GM12878 (cell line): ENCODE results near the gene AANAT. TPM values are rescaled to one million over a fixed set of nuclear protein-coding genes. Genes with fewer than 3 reads are reported as not detected.

Experiments used
- ATAC-seq: fragments of 200-7000 bp; cut with Tn5 transposase; 3 replicates; pipeline ENCODE4 v1.9.1; 2020; ENCODE audit warnings: mild to moderate bottlenecking, moderate library complexity
- BruUV-seq: library from RNA; stranded (reverse); fragments of 400-500 nt; replicated peaks from 2 replicates; lab custom pipeline; 2021; lab: Mats Ljungman, UMichigan
- CTCF ChIA-PET: fragments of 300-600 bp; sonication (Branson Sonifier 250); formaldehyde crosslinking; extraction: SDS; loops from one replicate; lab custom pipeline; 2021; ENCODE audit warnings: inconsistent platforms; lab: Yijun Ruan, JAX
- POLR2A ChIA-PET: fragments of 350-600 bp; formaldehyde crosslinking; extraction: SDS; loops from one replicate; lab custom pipeline; 2021; ENCODE audit warnings: inconsistent platforms; lab: Charles Lee
- RAD21 ChIA-PET: fragments of 300-600 bp; sonication (Branson Sonifier 250); formaldehyde crosslinking; loops from one replicate; lab custom pipeline; 2023; ENCODE audit warnings: antibody characterized with exemption; ENCODE audit not compliant: unreplicated experiment; lab: Charles Lee
- SMC1A ChIA-PET: fragments of 300-600 bp; sonication (Branson Sonifier 250); formaldehyde crosslinking; loops from one replicate; lab custom pipeline; 2023; ENCODE audit not compliant: unreplicated experiment, uncharacterized antibody; lab: Charles Lee
- DNase-seq: peaks from one replicate; pipeline ENCODE4 v3.0.0-alpha.2; 2011; ENCODE audit warnings: low read depth, low spot score
- FAIRE-seq: peaks from 3 replicates; lab custom pipeline; 2011; peaks lifted over from hg19 to GRCh38; lab: Jason Lieb, UNC
- H2AFZ ChIP-seq: 2 replicates; pipeline ENCODE4 v1.6.0; 2011; ENCODE audit warnings: low read depth, low read length, control low read depth; ENCODE audit not compliant: control insufficient read depth
- H3K27ac ChIP-seq: 2 replicates; pipeline ENCODE4 v1.5.1; 2011; ENCODE audit warnings: control low read depth; ENCODE audit not compliant: control insufficient read depth, insufficient read depth
- H3K27me3 ChIP-seq, 2 experiments: replicated peaks in 1 of 2; 2 replicates each; pipeline versions ENCODE4 v1.6.0 to v1.6.1; 2011; ENCODE audit warnings: low read length in 1 of 2; ENCODE audit not compliant: control insufficient read depth in 2 of 2, insufficient read depth in 2 of 2
- H3K36me3 ChIP-seq, 2 experiments: 2 replicates each; pipeline ENCODE4 v1.5.1; 2011; ENCODE audit warnings: low read length in 1 of 2; ENCODE audit not compliant: control insufficient read depth in 2 of 2, insufficient read depth in 2 of 2
- H3K4me1 ChIP-seq: 2 replicates; pipeline ENCODE4 v1.6.1; 2011; ENCODE audit warnings: mild to moderate bottlenecking, low read length, moderate library complexity, mixed read lengths; ENCODE audit not compliant: control insufficient read depth, insufficient read depth
- H3K4me2 ChIP-seq: 2 replicates; pipeline ENCODE4 v1.6.0; 2011; ENCODE audit warnings: control low read depth; ENCODE audit not compliant: control insufficient read depth, insufficient read depth
- H3K4me3 ChIP-seq: fragments of 200-600 bp; sonication (generic); 2 replicates; pipeline ENCODE4 v1.5.1; 2016
- H3K79me2 ChIP-seq: 2 replicates; pipeline ENCODE4 v1.6.0; 2011; ENCODE audit warnings: low read length; ENCODE audit not compliant: control insufficient read depth, insufficient read depth
- H3K9ac ChIP-seq: 2 replicates; pipeline ENCODE4 v1.8.0; 2011; ENCODE audit warnings: low read length, control low read depth, mixed read lengths; ENCODE audit not compliant: control insufficient read depth, insufficient read depth
- H3K9me3 ChIP-seq: replicated peaks from 3 replicates; pipeline ENCODE4 v1.5.1; 2011; ENCODE audit warnings: mild to moderate bottlenecking, low read length; ENCODE audit not compliant: control insufficient read depth, insufficient read depth
- H4K20me1 ChIP-seq: 2 replicates; pipeline ENCODE4 v1.6.0; 2011; ENCODE audit not compliant: control insufficient read depth, insufficient read depth
- ATF7 ChIP-seq: fragments of 450-650 bp; IDR thresholded peaks from 2 replicates; pipeline ENCODE4 v1.6.1; 2016; ENCODE audit warnings: low read depth, mild to moderate bottlenecking
- CREB1 ChIP-seq: IDR thresholded peaks from 2 replicates; pipeline ENCODE4 v1.6.1; 2012; ENCODE audit warnings: low read depth, mild to moderate bottlenecking, inconsistent platforms
- IKZF2 ChIP-seq, 2 experiments: fragments of 450-650 bp; IDR thresholded peaks; 2 replicates each; pipeline ENCODE4 v1.6.1; 2017; ENCODE audit warnings: mild to moderate bottlenecking in 2 of 2, moderate library complexity in 2 of 2
- NFIC ChIP-seq: IDR thresholded peaks from 2 replicates; pipeline ENCODE4 v1.6.1; 2012; ENCODE audit warnings: low read depth, mild to moderate bottlenecking, inconsistent platforms, low read length, moderate library complexity
- NFXL1 ChIP-seq: fragments of 450-650 bp; IDR thresholded peaks from 2 replicates; pipeline ENCODE4 v1.6.1; 2017; ENCODE audit warnings: antibody characterized with exemption, mild to moderate bottlenecking, borderline replicate concordance
- RUNX3 ChIP-seq: IDR thresholded peaks from 2 replicates; pipeline ENCODE4 v1.6.1; 2012; ENCODE audit warnings: low read length, inconsistent platforms
- WRNIP1 ChIP-seq: IDR thresholded peaks from 2 replicates; pipeline ENCODE4 v1.6.1; 2011; ENCODE audit warnings: low read depth, low read length, improper control_type of control experiment, borderline replicate concordance
- YY1 ChIP-seq: IDR thresholded peaks from 2 replicates; pipeline ENCODE4 v1.6.1; 2011; ENCODE audit warnings: low read depth, mild to moderate bottlenecking, low read length
- WGBS: methylation state at CpG from one replicate; pipeline ENCODE4 v1.1.6; 2016; ENCODE audit warnings: low lambda C conversion rate; ENCODE audit not compliant: insufficient replicate concordance, insufficient coverage; ENCODE audit errors: missing lambda C conversion rate; 5-methylcytosine and 5-hydroxymethylcytosine counted together
- in situ Hi-C: fragments of 300-500 bp; cut with MboI; formaldehyde crosslinking; loops from 9 replicates; pipeline ENCODE4 v1.14.3; 2018; ENCODE audit warnings: mixed read lengths
- intact Hi-C: fragments of 100-400 bp; cut with micrococcal nuclease; formaldehyde crosslinking; loops from one replicate; pipeline ENCODE4 v1.14.2; 2022; ENCODE audit not compliant: unreplicated experiment
- polyA plus RNA-seq, 11 experiments: library from polyadenylated mRNA; depleted of rRNA in 4 of 11; unstranded in 6 of 11; stranded (reverse) in 5 of 11; fragments of >200 nt; fragmentation: Nextera tagmentation in 4 of 11; fragmentation: Illumina TruSeq in 1 of 11; extraction: Ambion mirVana in 4 of 11; extraction: Trizol in 1 of 11; gene quantifications; 1 replicate in 1 of 11; 2 replicates in 10 of 11; pipeline versions ENCODE4 v1.2.1 to v1.2.3, GENCODE V29; 2011 to 2016; ENCODE audit warnings: inconsistent platforms in 2 of 11, missing spikeins in 2 of 11, low read depth in 1 of 11
- total RNA-seq, 4 experiments: library from RNA; depleted of rRNA in 3 of 4; stranded (reverse); fragments of >200 nt in 3 of 4; fragmentation: Illumina TruSeq in 1 of 4; extraction: Trizol in 1 of 4; gene quantifications; 2 replicates each; pipeline versions ENCODE4 v1.2.1 to v1.2.3, GENCODE V29; 2013 to 2021
- TF ChIP-seq, protein P1 (sequence below): IDR thresholded peaks from 2 replicates; pipeline ENCODE4 v1.6.1; 2011; ENCODE audit warnings: borderline replicate concordance, low read depth, mild to moderate bottlenecking, moderate library complexity, low read length; ENCODE audit not compliant: insufficient read depth, poor library complexity, severe bottlenecking
- TF ChIP-seq, protein P2 (sequence below): fragments of 450-650 bp; IDR thresholded peaks from 2 replicates; pipeline ENCODE4 v1.6.1; 2017; ENCODE audit warnings: mild to moderate bottlenecking, low read depth, inconsistent platforms; ENCODE audit not compliant: poor library complexity, severe bottlenecking
- TF ChIP-seq, protein P3 (sequence below): fragments of 450-650 bp; IDR thresholded peaks from 2 replicates; pipeline ENCODE4 v1.6.1; 2016; ENCODE audit warnings: mild to moderate bottlenecking

The AANAT gene
- total and polyA plus RNA-seq, 10 of the 15 experiments (the other 5 are each of a cell fraction or from before 2014, with no cell fraction given) = 0.23 TPM; not detected in 9

DNA sequence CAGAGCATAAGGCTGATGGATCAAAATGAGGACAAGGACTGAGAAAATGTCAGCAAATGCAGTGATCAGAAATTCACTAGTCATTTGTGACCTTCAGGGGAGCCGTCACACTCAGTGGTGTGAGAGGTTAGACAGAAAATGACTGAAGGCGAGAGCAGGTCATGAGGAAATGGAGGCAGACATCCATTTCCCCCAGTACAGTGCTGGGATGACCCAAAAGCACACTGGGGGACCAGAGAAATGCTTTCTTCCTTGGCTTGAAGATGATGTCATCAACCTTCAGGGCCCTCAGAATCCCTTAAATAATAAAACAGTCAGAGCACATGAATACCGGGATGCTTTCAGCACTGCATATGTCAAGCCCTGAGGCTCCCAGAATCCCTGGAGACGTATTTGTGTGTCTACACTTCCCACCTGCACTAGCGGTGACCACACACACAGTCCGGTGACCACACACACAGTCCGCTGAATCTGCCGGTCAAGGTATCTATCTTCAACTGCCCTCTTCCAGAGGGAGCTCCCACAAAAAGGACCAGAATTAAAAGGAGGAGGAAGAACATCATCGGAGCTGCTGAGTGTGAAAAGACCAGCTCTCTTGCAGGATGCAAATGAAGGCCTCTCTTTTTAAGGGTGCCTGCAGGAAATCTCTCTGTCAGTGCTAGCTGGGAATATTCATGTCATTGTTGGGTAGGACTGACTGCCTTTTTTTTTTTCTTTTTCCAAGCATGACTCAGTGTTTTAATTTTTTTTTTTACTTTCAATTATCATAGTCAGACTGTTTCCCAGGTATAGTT is 22.7 kb upstream of the AANAT start:
- FAIRE-seq (no peak), ATAC-seq (peak; percentile 59), DNase-seq (no peak)
- H3K9ac ChIP-seq = peak overlapping the region; percentile 44
- TF ChIP-seq, protein P1, sequence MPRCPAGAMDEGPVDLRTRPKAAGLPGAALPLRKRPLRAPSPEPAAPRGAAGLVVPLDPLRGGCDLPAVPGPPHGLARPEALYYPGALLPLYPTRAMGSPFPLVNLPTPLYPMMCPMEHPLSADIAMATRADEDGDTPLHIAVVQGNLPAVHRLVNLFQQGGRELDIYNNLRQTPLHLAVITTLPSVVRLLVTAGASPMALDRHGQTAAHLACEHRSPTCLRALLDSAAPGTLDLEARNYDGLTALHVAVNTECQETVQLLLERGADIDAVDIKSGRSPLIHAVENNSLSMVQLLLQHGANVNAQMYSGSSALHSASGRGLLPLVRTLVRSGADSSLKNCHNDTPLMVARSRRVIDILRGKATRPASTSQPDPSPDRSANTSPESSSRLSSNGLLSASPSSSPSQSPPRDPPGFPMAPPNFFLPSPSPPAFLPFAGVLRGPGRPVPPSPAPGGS = no peak
- TF ChIP-seq NFIC (0 out of 2 replicates have a peak, but pooled peaks have one; percentile 12), IKZF2 (IDR thresholded peaks at IDR 0.05) (0 out of 4 replicates have a peak, but pooled peaks of 1 of the 2 experiments have one; percentile 14), WRNIP1 (no peak), CREB1 (0 out of 2 replicates have a peak, but pooled peaks have one; percentile 23), RUNX3 (peak; percentile 40), ATF7 (peak; percentile 73), YY1 (peak; percentile 74; the same call in 1 of the 2 replicates), NFXL1 (no peak)
- TF ChIP-seq, protein P2, sequence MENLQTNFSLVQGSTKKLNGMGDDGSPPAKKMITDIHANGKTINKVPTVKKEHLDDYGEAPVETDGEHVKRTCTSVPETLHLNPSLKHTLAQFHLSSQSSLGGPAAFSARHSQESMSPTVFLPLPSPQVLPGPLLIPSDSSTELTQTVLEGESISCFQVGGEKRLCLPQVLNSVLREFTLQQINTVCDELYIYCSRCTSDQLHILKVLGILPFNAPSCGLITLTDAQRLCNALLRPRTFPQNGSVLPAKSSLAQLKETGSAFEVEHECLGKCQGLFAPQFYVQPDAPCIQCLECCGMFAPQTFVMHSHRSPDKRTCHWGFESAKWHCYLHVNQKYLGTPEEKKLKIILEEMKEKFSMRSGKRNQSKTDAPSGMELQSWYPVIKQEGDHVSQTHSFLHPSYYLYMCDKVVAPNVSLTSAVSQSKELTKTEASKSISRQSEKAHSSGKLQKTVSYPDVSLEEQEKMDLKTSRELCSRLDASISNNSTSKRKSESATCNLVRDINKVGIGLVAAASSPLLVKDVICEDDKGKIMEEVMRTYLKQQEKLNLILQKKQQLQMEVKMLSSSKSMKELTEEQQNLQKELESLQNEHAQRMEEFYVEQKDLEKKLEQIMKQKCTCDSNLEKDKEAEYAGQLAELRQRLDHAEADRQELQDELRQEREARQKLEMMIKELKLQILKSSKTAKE = no peak
- TF ChIP-seq, protein P3, sequence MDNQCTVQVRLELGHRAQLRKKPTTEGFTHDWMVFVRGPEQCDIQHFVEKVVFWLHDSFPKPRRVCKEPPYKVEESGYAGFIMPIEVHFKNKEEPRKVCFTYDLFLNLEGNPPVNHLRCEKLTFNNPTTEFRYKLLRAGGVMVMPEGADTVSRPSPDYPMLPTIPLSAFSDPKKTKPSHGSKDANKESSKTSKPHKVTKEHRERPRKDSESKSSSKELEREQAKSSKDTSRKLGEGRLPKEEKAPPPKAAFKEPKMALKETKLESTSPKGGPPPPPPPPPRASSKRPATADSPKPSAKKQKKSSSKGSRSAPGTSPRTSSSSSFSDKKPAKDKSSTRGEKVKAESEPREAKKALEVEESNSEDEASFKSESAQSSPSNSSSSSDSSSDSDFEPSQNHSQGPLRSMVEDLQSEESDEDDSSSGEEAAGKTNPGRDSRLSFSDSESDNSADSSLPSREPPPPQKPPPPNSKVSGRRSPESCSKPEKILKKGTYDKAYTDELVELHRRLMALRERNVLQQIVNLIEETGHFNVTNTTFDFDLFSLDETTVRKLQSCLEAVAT = no peak
- intact Hi-C loops (no loop called here), in situ Hi-C loops (no loop called here)
- no peaks in the 10 kb centered on the region for H3K27me3 ChIP-seq
- peaks cover 0 to 6% of the 10 kb centered on the region in 2 experiments; a peak in 2 of 4 replicates for H3K36me3 ChIP-seq
- RAD21 ChIA-PET = interaction anchor here (0.8 to 1.9 kb wide), 3 partner anchors 14 to 113 kb away, joined by 3 to 8 read pairs (median 4); no protein-coding TSS in a partner anchor
- peak overlapping the region; percentile 44; the same call in 1 of the 2 replicates for H3K4me3 ChIP-seq
- H3K4me1 ChIP-seq = peaks cover 65% of the 10 kb centered on the region
- SMC1A ChIA-PET = interaction anchor here (0.7 to 2.8 kb wide), 7 partner anchors 9 to 337 kb away, joined by 3 to 12 read pairs (median 4); no protein-coding TSS in a partner anchor
- CTCF ChIA-PET = interaction anchor here (0.6 to 2.3 kb wide), 11 partner anchors 9 to 336 kb away, joined by 3 to 9 read pairs (median 5); partner anchors contain the start of gene UBE2O
- BruUV-seq = TSS peak; percentile 14
- H3K27ac ChIP-seq = peak overlapping the region; percentile 61
- peak overlapping the region; percentile 75 for H3K4me2 ChIP-seq
- H3K79me2 ChIP-seq = peaks cover 94% of the 10 kb centered on the region
- WGBS = 9% methylated on average over 9 of the region's 9 CpGs
- POLR2A ChIA-PET = interaction anchor here (0.5 to 1.1 kb wide), 4 partner anchors 9 to 189 kb away, joined by 3 read pairs; no protein-coding TSS in a partner anchor
- peak overlapping the region; percentile 46; the same call in 1 of the 2 replicates for H2AFZ ChIP-seq
- H3K9me3 ChIP-seq = no peaks in the 10 kb centered on the region
- no peaks in the 10 kb centered on the region for H4K20me1 ChIP-seq
